SKM-1 treated with dmso at 0.1 percent for 144 hours (cell line): ENCODE measurements around the gene POLR2I.
"Not testable (repeated sequence)": the region's sequence is repeated elsewhere in the genome, so short reads cannot be mapped to it uniquely, and the experiment has no call there.

ENCODE experiments used
- DNase-seq: peaks from one replicate; lab custom pipeline; 2025; ENCODE audit not compliant: unreplicated experiment; lab: John Stamatoyannopoulos, UW

Gene POLR2I

GRCh38 chr19:36134867-36135266 is 20.2 kb upstream of the POLR2I start:
- not testable (repeated sequence) for DNase-seq

DNA sequence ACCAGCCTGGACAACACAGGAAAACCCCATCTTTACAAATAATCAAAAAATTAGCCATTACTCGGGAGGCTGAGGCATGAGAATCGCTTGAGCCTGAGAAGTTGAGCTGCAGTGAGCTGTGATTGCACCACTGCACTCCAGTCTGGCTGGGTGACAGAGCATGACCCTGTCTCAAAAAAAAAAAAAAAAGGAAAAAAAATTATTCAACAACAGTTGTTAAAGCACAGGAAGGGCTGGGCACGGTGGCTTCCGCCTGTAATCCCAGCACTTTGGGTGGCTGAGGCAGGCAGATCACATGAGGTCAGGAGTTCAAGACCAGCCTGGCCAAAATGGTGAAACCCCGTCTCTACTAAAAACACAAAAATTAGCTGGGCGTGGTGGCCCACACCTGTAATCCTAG is 16.5 kb upstream of the POLR2I start:
- DNase-seq, result peak; percentile 21

- peak; percentile 78 for DNase-seq
Observed at GRCh38 chr19:36128392-36128736, 13.7 kb upstream of the POLR2I start.

- DNase-seq, result no peak
Observed at GRCh38 chr19:36125557-36125956, 10.9 kb upstream of the POLR2I start.

- no peak for DNase-seq
Observed at GRCh38 chr19:36121486-36122124, 6.9 kb upstream of the POLR2I start.

- no peak for DNase-seq
Observed at GRCh38 chr19:36120984-36121358, 6.3 kb upstream of the POLR2I start.

- no peak for DNase-seq
Observed at GRCh38 chr19:36120092-36120983, 5.7 kb upstream of the POLR2I start.

- DNase-seq, result no peak
Observed at GRCh38 chr19:36116344-36116637, 1.6 kb upstream of the POLR2I start.

DNA sequence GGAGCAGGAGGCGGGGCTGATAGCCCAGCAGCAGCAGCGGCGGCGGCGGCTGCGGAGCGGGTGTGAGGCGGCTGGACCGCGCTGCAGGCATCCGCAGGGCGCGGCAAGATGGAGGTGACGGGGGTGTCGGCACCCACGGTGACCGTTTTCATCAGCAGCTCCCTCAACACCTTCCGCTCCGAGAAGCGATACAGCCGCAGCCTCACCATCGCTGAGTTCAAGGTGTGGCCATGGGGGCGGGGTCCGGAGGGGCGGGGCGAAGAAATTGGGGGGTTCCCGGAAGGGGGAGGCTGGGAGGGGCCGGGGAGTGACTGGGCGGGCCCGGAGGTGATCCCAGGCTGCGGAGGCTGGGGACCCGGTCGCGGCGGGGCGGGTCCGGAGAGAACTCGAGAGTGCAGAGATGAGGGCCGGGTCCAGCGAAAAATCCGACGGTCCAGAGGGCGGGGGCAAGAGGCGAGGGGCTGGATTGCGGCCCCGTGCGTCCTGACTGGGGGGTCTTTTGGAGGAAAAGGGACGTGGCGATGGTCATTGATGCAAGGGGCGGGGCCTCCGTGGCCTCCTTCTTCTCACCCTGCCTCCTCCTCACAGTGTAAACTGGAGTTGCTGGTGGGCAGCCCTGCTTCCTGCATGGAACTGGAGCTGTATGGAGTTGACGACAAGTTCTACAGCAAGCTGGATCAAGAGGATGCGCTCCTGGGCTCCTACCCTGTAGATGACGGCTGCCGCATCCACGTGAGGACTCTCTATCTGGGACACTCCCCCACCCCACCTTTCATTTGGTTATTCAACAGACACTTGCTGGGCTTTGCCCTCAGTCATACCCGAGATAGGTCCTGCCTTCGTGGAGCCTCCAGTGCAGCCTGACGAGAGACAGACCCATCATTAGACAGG is 1.0 kb upstream of the POLR2I start, which contains the start of gene TBCB:
Gene TBCB (plus strand): TSS at position 16 of the 891 bp plus-strand sequence. CDS start 93 bp downstream, at position 109.
- peak; percentile 45 for DNase-seq

DNA sequence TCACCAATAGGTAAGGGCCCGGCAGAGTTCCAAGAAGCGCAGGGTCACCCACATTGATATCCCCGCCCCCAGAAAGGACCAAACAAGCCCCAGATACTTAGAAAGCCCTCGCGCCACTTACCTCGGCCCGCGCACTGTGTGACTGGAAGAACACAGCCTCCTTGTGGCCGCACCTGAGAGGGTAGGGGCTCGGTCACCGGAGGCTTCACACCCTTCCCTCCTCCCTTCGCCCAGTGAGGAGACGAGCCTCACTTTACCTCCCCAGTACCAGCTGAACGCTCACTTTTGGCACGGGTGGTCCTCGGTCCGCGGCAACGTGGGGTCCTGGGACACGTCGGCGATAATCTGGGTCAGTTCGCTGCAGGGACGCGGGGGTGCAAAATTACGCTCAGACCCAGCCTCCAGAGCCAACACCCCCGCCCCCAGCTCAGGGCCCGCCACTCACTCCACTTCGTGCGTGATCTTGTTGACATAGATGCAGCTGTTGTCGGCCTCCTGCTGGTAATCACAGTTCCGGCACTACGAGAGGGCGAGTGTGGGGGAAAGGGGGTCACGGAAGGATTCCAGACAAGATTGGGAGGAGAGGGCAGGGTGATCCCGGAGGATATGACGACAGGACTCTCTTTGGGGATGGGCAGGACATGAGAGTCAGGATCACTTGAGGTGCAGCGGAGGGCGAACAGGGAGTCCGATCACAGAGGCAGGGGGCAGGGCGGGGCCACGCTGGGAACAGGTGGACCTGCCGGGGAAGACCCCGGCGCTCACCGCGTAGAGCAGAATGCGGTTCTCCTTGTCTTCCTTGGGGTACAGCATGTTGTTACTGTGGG is 568 bp downstream of the POLR2I start:
- no peak for DNase-seq

- DNase-seq, result no peak
Observed at GRCh38 chr19:36113425-36113824, 1.2 kb downstream of the POLR2I start.

DNA sequence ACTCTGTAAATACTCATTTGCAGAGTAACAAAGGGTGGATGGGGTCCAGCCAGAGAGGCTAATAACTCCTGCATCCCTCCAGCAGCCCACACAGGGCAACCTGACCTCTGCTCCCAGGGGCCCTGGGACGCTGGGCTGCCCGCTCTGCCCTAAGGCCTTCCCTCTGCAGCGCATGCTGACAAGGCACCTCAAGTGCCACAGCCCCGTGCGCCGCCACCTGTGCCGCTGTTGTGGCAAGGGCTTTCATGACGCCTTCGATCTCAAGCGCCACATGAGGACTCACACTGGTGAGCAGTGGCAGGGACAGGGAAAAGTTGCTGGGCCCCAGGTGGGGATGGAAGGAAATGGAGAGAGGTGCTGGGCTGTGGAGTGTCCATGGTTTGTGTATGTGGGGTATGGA is 2.0 kb downstream of the POLR2I start:
- no peak for DNase-seq

- no peak for DNase-seq
Observed at GRCh38 chr19:36111200-36111539, 3.5 kb downstream of the POLR2I start.

DNA sequence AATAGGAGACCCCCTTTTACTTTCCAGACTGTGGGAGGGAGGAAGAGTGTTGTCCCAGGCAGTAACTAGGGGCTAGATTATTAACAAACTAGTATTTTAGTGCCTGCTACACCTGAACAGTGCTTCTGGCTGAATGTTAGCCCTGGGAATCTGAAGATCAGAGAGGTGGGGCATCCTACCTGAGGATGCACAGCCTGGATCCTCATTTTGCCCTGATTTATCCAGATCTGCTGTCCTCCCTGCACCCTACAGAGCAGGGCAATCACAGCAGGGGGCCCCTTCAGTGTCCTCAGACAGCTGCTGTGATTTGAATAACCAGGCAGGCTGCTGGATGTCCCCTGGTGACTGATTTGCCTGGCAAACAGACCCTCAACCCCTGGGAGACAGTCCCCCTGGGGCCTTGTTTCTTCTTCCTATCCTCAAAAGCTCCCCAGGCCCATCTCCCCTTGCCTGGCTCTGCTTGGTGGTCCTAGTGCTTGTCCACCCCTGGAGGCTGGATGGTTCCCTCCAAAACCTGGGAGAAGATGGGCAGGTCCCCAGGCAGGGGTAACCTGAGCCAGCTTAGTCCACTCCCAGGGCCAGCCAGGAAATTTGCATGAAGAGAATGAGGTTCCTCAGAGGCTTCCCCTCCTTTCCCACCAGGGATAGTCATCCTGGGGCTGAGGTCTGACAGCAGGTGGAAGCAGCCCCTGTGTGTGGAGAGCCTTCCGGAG is 4.0 kb downstream of the POLR2I start, which contains the start of gene OVOL3:
Gene OVOL3 (plus strand): TSS at position 657 of the 713 bp plus-strand sequence. CDS start 60 bp downstream, outside the sequence.
- DNase-seq, result no peak

DNA sequence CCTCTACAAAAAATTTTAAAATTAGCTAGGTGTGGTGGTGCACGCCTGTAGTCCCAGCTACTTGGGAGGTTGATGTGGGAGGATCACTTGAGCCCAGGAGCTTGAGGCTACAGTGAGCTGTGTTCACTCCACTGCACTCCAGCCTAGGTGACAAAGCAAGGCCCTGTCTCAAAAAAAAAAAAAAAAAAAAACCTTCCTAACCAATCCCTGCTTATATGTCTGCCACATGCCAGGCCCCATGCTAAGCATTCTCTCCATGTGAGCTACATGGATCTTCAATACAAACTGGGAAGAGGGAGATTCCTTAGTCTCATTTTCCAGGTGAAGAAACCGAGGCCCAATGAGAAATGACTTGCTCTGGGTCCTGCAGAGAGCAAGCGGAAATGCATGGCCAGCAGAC is 6.0 kb downstream of the POLR2I start:
- DNase-seq, result no peak

- DNase-seq, result no peak
Observed at GRCh38 chr19:36106991-36107390, 7.7 kb downstream of the POLR2I start.

DNA sequence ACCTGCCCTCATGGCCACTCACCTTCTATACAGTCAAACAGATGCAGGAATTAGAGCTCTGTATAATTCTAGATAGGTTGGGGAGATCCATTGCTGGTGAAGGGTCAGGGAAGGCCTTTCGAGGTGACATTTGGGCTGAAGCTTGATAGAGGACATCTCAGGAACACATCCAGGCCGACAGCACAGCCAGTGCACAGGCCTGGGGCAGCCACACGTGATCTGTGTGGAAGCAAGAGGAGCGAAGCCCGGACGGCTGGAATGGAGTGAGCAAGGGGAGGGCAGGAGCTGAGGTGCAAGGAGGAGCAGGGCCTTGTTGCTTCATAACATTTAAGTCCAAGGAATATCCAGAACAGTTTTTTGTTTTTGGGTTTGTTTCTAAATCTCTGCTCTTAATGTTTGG is 8.2 kb downstream of the POLR2I start:
- DNase-seq, result no peak

DNA sequence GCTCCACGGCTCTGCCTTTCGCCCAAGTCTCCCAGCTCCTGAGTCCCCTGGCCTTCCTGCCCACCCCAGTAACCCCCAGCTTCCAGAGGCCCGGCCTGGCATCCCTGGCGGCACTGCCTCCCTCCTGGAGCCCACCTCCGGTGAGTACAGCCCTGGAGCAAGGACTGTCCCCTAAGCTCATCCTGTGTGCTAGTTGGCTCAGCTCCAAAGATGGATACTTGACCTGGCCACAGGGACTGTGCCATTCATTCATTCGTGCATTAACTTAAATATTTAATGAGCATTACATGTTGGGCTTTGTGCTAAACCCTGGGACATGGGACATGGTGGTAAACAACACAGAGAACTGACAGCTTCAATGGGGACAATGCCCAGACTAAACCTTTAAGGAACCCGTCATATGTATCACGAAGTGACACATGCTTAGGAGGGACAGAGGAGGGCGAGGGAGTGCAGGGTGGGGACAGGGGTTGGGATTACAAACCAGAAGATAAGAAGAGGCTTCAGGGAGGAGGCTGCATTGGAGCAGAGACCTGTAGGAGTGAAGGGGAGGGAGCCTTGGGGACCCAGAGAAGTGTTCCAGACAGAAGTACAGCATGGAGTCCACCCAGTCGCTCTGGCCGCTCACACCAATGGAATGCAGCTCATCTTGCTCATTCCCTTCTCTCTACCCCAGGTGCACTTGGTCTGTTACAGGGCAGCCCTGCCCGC is 10.7 kb downstream of the POLR2I start:
- no peak for DNase-seq

DNA sequence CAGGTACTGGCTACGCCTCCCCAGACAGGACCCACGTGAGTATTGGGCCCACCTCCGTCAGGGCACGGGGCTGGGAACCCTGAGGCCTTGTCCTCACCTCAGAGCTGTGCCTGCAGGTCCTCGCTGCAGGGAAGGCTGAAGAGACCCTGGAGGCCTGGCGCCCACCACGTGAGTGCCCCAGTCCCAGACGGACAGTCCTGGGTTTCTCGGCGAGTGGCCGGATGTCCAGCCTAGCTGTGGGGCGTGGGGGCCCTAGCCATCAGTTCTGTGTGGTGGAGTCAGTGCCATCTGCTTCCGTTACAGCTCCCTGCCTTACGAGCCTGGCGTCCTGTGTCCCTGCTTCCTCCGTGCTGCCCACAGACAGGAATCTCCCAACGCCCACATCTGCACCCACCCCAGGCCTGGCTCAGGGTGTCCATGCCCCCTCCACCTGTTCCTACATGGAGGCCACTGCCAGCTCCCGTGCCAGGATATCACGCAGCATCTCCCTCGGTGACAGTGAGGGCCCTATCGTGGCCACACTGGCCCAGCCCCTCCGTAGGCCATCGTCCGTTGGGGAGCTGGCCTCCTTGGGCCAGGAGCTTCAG is 11.5 kb downstream of the POLR2I start:
- no peak for DNase-seq
